Measurements from ENCODE around the gene TMEM108.

GRCh38 chr3:133367403-133367802, 329.2 kb downstream of the TMEM108 start:
- TF ChIP-seq YY1 (IDR thresholded peaks at IDR 0.05; ENCODE audit: insufficient read depth, insufficient read length) (no peak), SUZ12 (IDR thresholded peaks at IDR 0.05; ENCODE audit: extremely low read depth, insufficient read depth, insufficient read length) (no peak)

Measured in NT2/D1 (cell line).